Umbilical cord (tissue), 2 donors: Measurements from ENCODE around the gene LPAR1. TPM values are rescaled to one million over a fixed set of nuclear protein-coding genes. Genes with fewer than 3 reads are reported as not detected.

Experiments used
- DNase-seq: peaks from one replicate; pipeline ENCODE4 v3.0.0-alpha.2; 2015; ENCODE audit warnings: low spot score
- total RNA-seq: library from RNA; depleted of rRNA; stranded (reverse); fragments of >200 nt; gene quantifications from one replicate; pipeline ENCODE4 v1.2.3, GENCODE V29; 2014; ENCODE audit warnings: low replicate concordance; ENCODE audit not compliant: insufficient read depth

Gene LPAR1
- total RNA-seq, 1 donor from 2014 or later, result 78.0 TPM

DNA sequence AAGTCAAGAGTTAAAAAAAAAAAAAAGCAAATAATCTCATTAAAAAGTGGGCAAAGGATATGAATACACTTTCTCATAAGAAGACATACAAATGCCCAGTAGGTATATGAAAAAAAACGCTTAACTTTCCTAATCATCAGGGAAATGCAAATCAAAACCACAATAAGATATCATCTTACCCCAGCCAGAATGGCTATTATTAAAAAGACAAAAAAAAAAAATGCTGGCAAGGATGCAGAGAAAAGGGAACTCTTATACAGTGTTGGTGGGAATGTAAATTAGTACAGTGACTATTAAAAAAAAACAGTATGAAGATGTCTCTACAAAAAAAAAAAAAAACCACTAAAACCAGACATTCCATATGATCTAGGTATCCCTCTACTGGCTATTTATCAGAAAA is 79.4 kb downstream of the LPAR1 start:
- no peak for DNase-seq

DNA sequence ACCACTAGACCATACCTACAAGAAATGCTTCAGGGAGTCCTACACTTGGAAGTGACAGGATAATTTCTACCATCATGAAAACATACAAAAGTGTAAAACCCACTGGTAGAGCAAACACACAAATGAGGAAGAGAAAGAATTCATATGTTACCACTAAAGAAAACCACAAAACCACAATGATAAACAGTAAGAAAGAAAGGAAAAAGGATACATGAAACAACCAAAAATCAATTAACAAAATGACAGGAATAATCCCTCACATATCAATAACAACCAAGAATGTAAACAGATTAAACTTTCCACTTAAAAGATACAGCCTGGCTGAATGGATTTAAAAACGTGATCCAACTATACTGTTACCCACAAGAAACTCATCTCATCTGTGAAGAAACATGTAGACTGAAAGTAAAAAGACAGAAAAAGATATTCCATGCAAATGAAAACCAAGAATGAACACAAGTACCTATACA is 83.4 kb downstream of the LPAR1 start:
- no peak for DNase-seq

DNA sequence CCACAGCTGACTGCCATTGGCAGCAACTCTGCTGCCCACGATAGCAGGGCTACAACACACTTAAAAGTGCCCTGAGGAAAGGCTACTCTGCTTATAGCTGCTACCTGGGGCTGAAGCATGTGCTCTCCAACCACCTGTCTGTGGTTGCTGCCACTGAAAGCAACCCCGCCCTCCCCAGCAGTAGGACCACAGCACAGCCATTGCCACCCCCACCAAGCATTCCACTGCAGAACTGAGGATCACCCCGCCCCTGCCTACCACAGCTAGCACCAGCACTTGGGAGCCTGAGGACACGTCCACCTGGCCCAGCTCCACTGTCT is 85.8 kb downstream of the LPAR1 start:
- DNase-seq, result no peak

- DNase-seq, result no peak
These were observed 86.3 kb downstream of the LPAR1 start for GRCh38 chr9:110951805-110952539.

DNA sequence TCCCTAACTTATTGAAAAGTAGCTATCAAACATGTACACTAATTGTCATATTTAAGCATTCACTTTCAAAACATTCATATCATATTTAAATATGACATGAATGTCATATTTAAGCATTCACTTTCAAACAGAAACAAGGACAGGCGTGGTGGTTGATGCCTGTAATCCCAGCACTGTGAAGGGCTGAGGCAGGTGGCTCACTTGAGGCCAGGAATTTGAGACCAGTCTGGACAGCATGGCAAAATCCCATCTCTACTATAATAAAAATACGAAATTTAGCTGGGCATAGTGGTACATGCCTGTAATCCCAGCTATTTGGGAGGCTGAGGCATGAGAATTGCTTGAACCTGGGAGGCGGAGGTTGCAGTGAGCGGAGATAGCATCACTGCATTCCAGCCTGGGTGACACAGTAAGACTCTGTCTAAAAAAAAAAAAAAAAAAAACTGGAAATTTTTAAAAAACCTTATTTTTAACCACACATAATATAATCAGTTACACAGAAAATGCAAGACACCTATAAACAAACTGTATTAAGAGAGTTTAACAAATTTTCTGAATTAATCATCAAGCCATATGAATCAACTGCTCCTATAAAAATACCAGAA is 88.1 kb downstream of the LPAR1 start:
- no peak for DNase-seq

GRCh38 chr9:110949081-110949480 is 89.2 kb downstream of the LPAR1 start:
- no peak for DNase-seq

- no peak for DNase-seq
These were observed 90.7 kb downstream of the LPAR1 start for GRCh38 chr9:110947491-110948044.

GRCh38 chr9:110942522-110942921 is 95.7 kb downstream of the LPAR1 start:
- no peak for DNase-seq

GRCh38 chr9:110940951-110941557 is 97.2 kb downstream of the LPAR1 start:
- no peak for DNase-seq

DNA sequence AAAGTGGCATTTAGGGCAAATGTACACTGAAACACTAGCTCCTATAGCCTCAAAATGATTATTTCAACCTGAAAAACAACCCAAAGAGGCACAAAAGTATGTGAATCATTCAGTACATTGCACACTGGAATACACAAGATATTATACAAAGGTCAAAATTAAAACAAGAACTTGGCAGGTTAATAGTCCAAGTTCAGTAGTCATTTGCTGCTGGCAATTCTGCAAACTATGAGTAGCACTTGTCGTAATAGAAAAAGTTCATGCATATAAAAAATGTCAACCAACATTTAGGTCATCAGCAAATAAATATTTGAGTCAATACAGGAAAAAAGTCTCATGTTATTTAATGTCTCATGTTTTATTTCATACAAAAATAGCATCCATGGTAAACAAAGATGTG is 98.7 kb downstream of the LPAR1 start:
- no peak for DNase-seq

DNA sequence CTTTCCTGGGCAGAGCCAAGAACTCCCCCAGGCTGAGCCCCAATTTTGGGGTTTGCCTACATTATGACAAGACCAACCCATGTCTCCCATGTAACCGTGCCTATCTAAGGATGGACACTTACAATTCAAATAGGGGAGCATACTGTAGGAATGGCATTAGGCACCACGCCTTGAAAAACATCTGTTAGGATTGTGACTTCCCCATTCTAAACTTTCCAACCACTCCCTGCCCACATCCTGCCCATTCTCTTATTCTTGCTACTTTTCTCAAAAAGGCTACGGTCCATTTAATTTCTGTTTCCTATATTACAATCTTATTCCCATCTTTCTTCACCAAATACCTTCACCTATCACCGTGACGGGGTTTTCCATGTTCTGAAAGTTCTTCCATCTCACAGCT is 99.2 kb downstream of the LPAR1 start:
- no peak for DNase-seq

DNA sequence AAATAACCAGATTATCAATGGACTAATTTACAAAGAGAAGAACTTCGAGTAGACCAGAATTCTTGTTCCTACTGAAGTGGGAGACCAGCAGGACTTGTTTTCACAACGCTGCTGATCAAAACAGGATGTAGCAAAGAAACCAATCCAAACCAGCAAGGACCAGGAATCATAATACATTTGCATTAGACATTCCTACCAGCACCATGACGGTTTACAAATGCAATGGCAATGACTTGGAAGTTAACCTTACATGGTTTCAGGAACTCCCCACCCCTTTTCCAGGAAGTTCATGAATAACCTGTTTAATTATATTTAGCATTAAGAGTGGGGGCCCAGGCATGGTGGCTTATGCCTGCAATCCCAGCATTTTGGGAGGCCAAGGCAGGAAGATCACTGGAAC is 100.0 kb downstream of the LPAR1 start:
- no peak for DNase-seq

GRCh38 chr9:110936719-110937452 is 101.4 kb downstream of the LPAR1 start:
- peak; percentile 28 for DNase-seq

DNA sequence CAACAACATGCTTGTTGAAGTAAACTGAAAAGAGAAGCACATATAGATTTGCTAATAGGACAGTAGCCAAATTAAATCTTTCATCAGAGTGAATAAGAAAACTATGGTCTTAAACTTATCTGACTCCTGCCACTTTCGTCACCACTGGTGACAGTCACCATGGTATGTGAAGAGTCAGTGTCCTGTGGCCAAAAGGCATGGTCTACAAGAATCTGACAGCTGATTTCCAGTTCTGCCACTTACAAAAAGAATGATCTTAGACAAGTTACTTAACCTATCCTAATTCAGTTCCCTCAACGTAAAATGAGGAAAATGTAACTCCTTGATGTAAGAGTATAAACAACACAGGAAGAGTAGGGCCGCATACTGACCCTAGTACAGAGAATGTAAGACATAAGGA is 102.0 kb downstream of the LPAR1 start:
- DNase-seq, result no peak

DNA sequence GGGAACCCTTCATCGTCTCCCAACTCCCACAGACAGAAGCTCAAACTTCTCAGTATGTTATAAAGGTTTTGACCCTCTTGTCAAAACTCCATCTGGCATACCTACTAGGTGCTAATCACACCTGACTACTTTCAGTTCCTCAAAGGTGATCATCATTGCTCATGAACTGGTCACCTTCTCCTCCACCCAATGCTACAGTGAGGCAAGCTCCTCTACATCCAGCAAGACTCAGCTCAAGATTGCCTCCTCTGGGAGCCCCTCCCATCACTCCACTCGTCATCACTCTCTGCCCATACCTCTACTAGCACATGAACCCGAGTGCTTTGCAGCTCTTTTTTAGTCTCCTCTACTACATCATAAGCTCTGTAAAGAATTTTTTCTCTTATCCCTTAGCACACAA is 102.4 kb downstream of the LPAR1 start:
- DNase-seq, result no peak

GRCh38 chr9:110933350-110934001 is 104.8 kb downstream of the LPAR1 start:
- no peak for DNase-seq

GRCh38 chr9:110932863-110933262 is 105.4 kb downstream of the LPAR1 start:
- no peak for DNase-seq

- no peak for DNase-seq
These were observed 109.7 kb downstream of the LPAR1 start for GRCh38 chr9:110928599-110928998.

GRCh38 chr9:110926828-110927487 is 111.3 kb downstream of the LPAR1 start:
- no peak for DNase-seq

GRCh38 chr9:110923601-110924000 is 114.7 kb downstream of the LPAR1 start:
- peak; percentile 62 for DNase-seq

DNA sequence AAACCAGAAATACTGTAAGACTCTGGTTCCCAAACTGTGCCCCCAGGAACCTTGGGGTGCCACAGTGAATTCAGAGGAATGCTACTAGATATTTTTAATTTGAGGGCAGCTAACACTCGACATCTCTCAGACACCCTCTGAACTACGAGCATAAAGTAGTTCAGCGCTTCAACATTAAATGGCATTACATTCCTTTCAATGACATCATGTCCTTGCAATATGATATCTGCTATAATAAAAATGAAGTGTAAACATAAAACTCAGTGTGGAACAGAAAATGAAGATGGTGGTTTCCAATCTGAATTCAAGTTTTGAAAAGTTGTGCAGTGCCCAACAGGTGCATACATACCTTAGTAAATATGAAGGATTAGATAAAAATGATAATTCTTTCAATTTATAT is 116.1 kb downstream of the LPAR1 start:
- DNase-seq, result no peak
